H9 (cell line): ENCODE data around the gene SEMA4D. TPM values are rescaled to one million over a fixed set of nuclear protein-coding genes. Genes with fewer than 3 reads are reported as not detected.
A peak's percentile ranks its signal among the peaks of the same experiment; 100 is the strongest.

ENCODE experiments used
- DNase-seq: peaks from one replicate; pipeline ENCODE4 v3.0.0-alpha.2; 2017
- H2AFZ ChIP-seq: one replicate; pipeline ENCODE4 v1.6.1; 2013; ENCODE audit warnings: mild to moderate bottlenecking, low read length, control low read depth, moderate library complexity
- H2AK5ac ChIP-seq: 2 replicates; pipeline ENCODE4 v1.6.1; 2013; ENCODE audit warnings: low read length, control low read depth, mixed read lengths; ENCODE audit not compliant: insufficient read length
- H2BK120ac ChIP-seq: one replicate; pipeline ENCODE4 v1.6.1; 2013; ENCODE audit warnings: low read depth, mild to moderate bottlenecking, low read length, control low read depth, inconsistent platforms; ENCODE audit not compliant: poor library complexity, severe bottlenecking
- H2BK12ac ChIP-seq: 2 replicates; pipeline ENCODE4 v1.6.1; 2013; ENCODE audit warnings: low read length, control low read depth, mixed read lengths, low read depth; ENCODE audit not compliant: insufficient read length
- H2BK15ac ChIP-seq: 2 replicates; pipeline ENCODE4 v1.6.1; 2013; ENCODE audit warnings: low read depth, low read length, control low read depth
- H2BK20ac ChIP-seq: one replicate; pipeline ENCODE4 v1.6.1; 2013; ENCODE audit warnings: low read depth, mild to moderate bottlenecking, low read length, control low read depth, inconsistent platforms; ENCODE audit not compliant: poor library complexity, severe bottlenecking
- H2BK5ac ChIP-seq: 2 replicates; pipeline ENCODE4 v1.6.1; 2013; ENCODE audit warnings: low read length, control low read depth, mixed read lengths; ENCODE audit not compliant: insufficient read length
- H3K14ac ChIP-seq: 2 replicates; pipeline ENCODE4 v1.6.1; 2013; ENCODE audit warnings: low read length, control low read depth; ENCODE audit not compliant: insufficient read depth
- H3K18ac ChIP-seq: 2 replicates; pipeline ENCODE4 v1.6.1; 2013; ENCODE audit warnings: low read depth, mild to moderate bottlenecking, mixed read lengths, low read length, control low read depth; ENCODE audit not compliant: insufficient read length
- H3K23ac ChIP-seq: 2 replicates; pipeline ENCODE4 v1.6.1; 2013; ENCODE audit warnings: low read length, control low read depth, mixed read lengths, low read depth; ENCODE audit not compliant: insufficient read length
- H3K23me2 ChIP-seq: 2 replicates; pipeline ENCODE4 v1.6.1; 2013; ENCODE audit warnings: low read depth, mild to moderate bottlenecking, mixed read lengths, low read length, control low read depth; ENCODE audit not compliant: insufficient read length, poor library complexity, severe bottlenecking
- H3K27ac ChIP-seq: 2 replicates; pipeline ENCODE4 v1.5.1; 2013; ENCODE audit warnings: low read length, control low read depth, mixed read lengths, low read depth; ENCODE audit not compliant: insufficient read length
- H3K27me3 ChIP-seq: 2 replicates; pipeline ENCODE4 v1.6.1; 2013; ENCODE audit warnings: low read length, control low read depth, inconsistent platforms; ENCODE audit not compliant: insufficient read depth
- H3K4ac ChIP-seq: 2 replicates; pipeline ENCODE4 v1.6.1; 2013; ENCODE audit warnings: low read depth, mild to moderate bottlenecking, control low read depth, inconsistent platforms, low read length, moderate library complexity
- H3K4me1 ChIP-seq: 2 replicates; pipeline ENCODE4 v1.6.1; 2013; ENCODE audit warnings: low read length, control low read depth, inconsistent platforms; ENCODE audit not compliant: insufficient read depth
- H3K4me2 ChIP-seq: 2 replicates; pipeline ENCODE4 v1.6.1; 2013; ENCODE audit warnings: low read length, control low read depth, mixed read lengths; ENCODE audit not compliant: insufficient read length, insufficient read depth
- H3K56ac ChIP-seq: 2 replicates; pipeline ENCODE4 v1.6.1; 2013; ENCODE audit warnings: low read depth, mild to moderate bottlenecking, mixed read lengths, low read length, control low read depth; ENCODE audit not compliant: insufficient read length
- H3K79me1 ChIP-seq: 2 replicates; pipeline ENCODE4 v1.6.1; 2013; ENCODE audit warnings: low read depth, mild to moderate bottlenecking, moderate library complexity, low read length, control low read depth, inconsistent platforms; ENCODE audit not compliant: insufficient read depth, poor library complexity, severe bottlenecking
- H3K79me2 ChIP-seq: 2 replicates; pipeline ENCODE4 v1.6.1; 2013; ENCODE audit warnings: low read length, control low read depth, inconsistent platforms; ENCODE audit not compliant: insufficient read depth
- H3K9ac ChIP-seq: 2 replicates; pipeline ENCODE4 v1.6.1; 2013; ENCODE audit warnings: low read length, control low read depth, mixed read lengths; ENCODE audit not compliant: insufficient read length; ENCODE audit errors: extremely low read depth
- H3K9me3 ChIP-seq: one replicate; pipeline ENCODE4 v1.6.1; 2013; ENCODE audit warnings: low read depth, low read length, inconsistent platforms; ENCODE audit not compliant: control insufficient read depth
- H3T11ph ChIP-seq: one replicate; pipeline ENCODE4 v1.6.1; 2013; ENCODE audit warnings: mild to moderate bottlenecking, low read length, control low read depth, inconsistent platforms
- H4K20me1 ChIP-seq: one replicate; pipeline ENCODE4 v1.6.1; 2013; ENCODE audit not compliant: control insufficient read depth, insufficient read length, insufficient read depth
- H4K5ac ChIP-seq: 2 replicates; pipeline ENCODE4 v1.6.1; 2013; ENCODE audit warnings: low read depth, mild to moderate bottlenecking, mixed read lengths, low read length, control low read depth; ENCODE audit not compliant: insufficient read length
- H4K8ac ChIP-seq: replicated peaks from 2 replicates; pipeline ENCODE4 v1.6.1; 2013; ENCODE audit warnings: low read length, control low read depth, mixed read lengths, low read depth; ENCODE audit not compliant: insufficient read length
- H4K91ac ChIP-seq: 2 replicates; pipeline ENCODE4 v1.6.1; 2013; ENCODE audit warnings: low read depth, mild to moderate bottlenecking, moderate library complexity, mixed read lengths, low read length, control low read depth; ENCODE audit not compliant: insufficient read length
- H3K27ac Mint-ChIP-seq, 3 experiments: 2 replicates in 2 of 3; 3 replicates in 1 of 3; pipeline ENCODE4 v1.8.0; 2020 to 2021; ENCODE audit warnings: mixed read lengths in 3 of 3, mild to moderate bottlenecking in 1 of 3, moderate library complexity in 1 of 3
- H3K27me3 Mint-ChIP-seq: 2 replicates; pipeline ENCODE4 v1.8.0; 2021; ENCODE audit warnings: low read depth, mild to moderate bottlenecking, moderate library complexity, mixed read lengths
- H3K36me3 Mint-ChIP-seq, 3 experiments: 2 replicates in 2 of 3; 3 replicates in 1 of 3; pipeline ENCODE4 v1.8.0; 2020 to 2021; ENCODE audit warnings: low read depth in 3 of 3, mixed read lengths in 3 of 3; ENCODE audit not compliant: insufficient read depth in 1 of 3
- H3K4me1 Mint-ChIP-seq, 2 experiments: 2 replicates each; pipeline ENCODE4 v1.8.0; 2020; ENCODE audit warnings: mixed read lengths in 2 of 2
- H3K4me3 Mint-ChIP-seq, 2 experiments: 2 replicates in 1 of 2; 3 replicates in 1 of 2; pipeline ENCODE4 v1.8.0; 2020 to 2021; ENCODE audit warnings: mild to moderate bottlenecking in 2 of 2, mixed read lengths in 2 of 2, moderate library complexity in 1 of 2
- H3K9me3 Mint-ChIP-seq, 2 experiments: 2 replicates in 1 of 2; 3 replicates in 1 of 2; pipeline ENCODE4 v1.8.0; 2020; ENCODE audit warnings: mild to moderate bottlenecking in 2 of 2, mixed read lengths in 2 of 2, moderate library complexity in 1 of 2
- WGBS: extraction: QIAGEN DNeasy Blood & Tissue Kit; methylation state at CpG from one replicate; pipeline ENCODE4 v1.1.7; 2013; ENCODE audit warnings: missing lambda C conversion rate, low lambda C conversion rate, mixed read lengths; ENCODE audit not compliant: insufficient read length; ENCODE audit errors: extremely low coverage; 5-methylcytosine and 5-hydroxymethylcytosine counted together
- total RNA-seq: library from RNA; stranded (reverse); gene quantifications from 2 replicates; pipeline ENCODE4 v1.2.1, GENCODE V29; 2021
- TF ChIP-seq, protein P1 (sequence below): fragments of 200-600 bp; sonication (generic); conservative IDR thresholded peaks from 3 replicates; pipeline ENCODE4 v1.8.0; 2021; ENCODE audit warnings: antibody characterized with exemption, mild to moderate bottlenecking

The SEMA4D gene
- total RNA-seq, 1 experiment from 2014 or later, result 47.2 TPM

DNA sequence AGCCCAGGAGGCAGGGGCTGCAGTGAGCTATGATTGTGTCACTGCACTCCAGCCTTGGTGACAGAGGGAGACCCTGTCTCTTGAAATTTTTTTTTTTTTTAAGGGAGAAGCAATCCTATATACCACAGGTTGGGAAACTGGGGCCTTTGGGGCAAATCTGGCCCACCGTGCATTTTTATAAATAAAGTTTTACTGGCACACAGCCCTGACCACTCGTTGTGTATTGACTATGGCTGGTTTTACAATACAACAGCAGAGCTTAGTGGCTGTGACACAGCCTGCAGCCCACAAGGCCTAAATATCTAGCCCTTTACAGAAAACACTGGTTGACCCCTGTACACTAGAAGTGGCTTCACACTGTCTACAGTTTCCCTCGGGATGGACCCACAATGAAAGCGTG, 121.6 kb downstream of the SEMA4D start:
- H4K91ac ChIP-seq, result no peak overlapping the region
- no peak overlapping the region for H4K5ac ChIP-seq
- no peak overlapping the region for H2AFZ ChIP-seq
- H3K23ac ChIP-seq, result no peak overlapping the region
- no peak overlapping the region for H3K14ac ChIP-seq
- H3K23me2 ChIP-seq, result no peaks in the 10 kb centered on the region
- H2AK5ac ChIP-seq, result no peak overlapping the region
- DNase-seq, result no peak
- no peak overlapping the region for H4K8ac ChIP-seq
- H3K27me3 Mint-ChIP-seq, result no peaks in the 10 kb centered on the region
- H3K9me3 ChIP-seq, result no peaks in the 10 kb centered on the region
- no peak overlapping the region for H2BK5ac ChIP-seq
- H3K4me2 ChIP-seq, result no peak overlapping the region
- no peak overlapping the region for H3K18ac ChIP-seq
- H2BK120ac ChIP-seq, result no peak overlapping the region
- H3K9me3 Mint-ChIP-seq, result no peaks in the 10 kb centered on the region
- peak overlapping the region; percentile 3 to 71 (median 60); a peak in 3 of 7 replicates for H3K27ac Mint-ChIP-seq
- H3K56ac ChIP-seq, result no peak overlapping the region
- no peaks in the 10 kb centered on the region for H4K20me1 ChIP-seq
- peaks cover 3 to 5% of the 10 kb centered on the region in 2 experiments; a peak in 2 of 4 replicates for H3K4me1 Mint-ChIP-seq
- H3K27ac ChIP-seq, result no peak overlapping the region
- peaks cover 9 to 40% (median 37%) of the 10 kb centered on the region in 3 experiments; a peak in 6 of 7 replicates for H3K36me3 Mint-ChIP-seq
- no peak overlapping the region for H3K9ac ChIP-seq
- no peaks in the 10 kb centered on the region for H3K79me1 ChIP-seq
- no peak overlapping the region for H2BK12ac ChIP-seq
- H2BK20ac ChIP-seq, result no peak overlapping the region
- no CpG with 5 or more reads among the region's 4 CpGs for WGBS
- H3K79me2 ChIP-seq, result no peaks in the 10 kb centered on the region
- H3K4ac ChIP-seq, result no peak overlapping the region
- H3K27me3 ChIP-seq, result no peaks in the 10 kb centered on the region
- no peak overlapping the region for H3K4me3 Mint-ChIP-seq
- TF ChIP-seq, protein P1, sequence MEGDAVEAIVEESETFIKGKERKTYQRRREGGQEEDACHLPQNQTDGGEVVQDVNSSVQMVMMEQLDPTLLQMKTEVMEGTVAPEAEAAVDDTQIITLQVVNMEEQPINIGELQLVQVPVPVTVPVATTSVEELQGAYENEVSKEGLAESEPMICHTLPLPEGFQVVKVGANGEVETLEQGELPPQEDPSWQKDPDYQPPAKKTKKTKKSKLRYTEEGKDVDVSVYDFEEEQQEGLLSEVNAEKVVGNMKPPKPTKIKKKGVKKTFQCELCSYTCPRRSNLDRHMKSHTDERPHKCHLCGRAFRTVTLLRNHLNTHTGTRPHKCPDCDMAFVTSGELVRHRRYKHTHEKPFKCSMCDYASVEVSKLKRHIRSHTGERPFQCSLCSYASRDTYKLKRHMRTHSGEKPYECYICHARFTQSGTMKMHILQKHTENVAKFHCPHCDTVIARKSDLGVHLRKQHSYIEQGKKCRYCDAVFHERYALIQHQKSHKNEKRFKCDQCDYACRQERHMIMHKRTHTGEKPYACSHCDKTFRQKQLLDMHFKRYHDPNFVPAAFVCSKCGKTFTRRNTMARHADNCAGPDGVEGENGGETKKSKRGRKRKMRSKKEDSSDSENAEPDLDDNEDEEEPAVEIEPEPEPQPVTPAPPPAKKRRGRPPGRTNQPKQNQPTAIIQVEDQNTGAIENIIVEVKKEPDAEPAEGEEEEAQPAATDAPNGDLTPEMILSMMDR, result no peak
- no peaks in the 10 kb centered on the region for H3K4me1 ChIP-seq
- no peak overlapping the region for H2BK15ac ChIP-seq
- no peak overlapping the region for H3T11ph ChIP-seq
